ENCODE data around the gene IQSEC3.
A peak's percentile ranks its signal among the peaks of the same experiment; 100 is the strongest.

IQSEC3 gene

GRCh38 chr12:84056-84455 is 17.5 kb downstream of the IQSEC3 start:
- DNase-seq, result no peak

DNA sequence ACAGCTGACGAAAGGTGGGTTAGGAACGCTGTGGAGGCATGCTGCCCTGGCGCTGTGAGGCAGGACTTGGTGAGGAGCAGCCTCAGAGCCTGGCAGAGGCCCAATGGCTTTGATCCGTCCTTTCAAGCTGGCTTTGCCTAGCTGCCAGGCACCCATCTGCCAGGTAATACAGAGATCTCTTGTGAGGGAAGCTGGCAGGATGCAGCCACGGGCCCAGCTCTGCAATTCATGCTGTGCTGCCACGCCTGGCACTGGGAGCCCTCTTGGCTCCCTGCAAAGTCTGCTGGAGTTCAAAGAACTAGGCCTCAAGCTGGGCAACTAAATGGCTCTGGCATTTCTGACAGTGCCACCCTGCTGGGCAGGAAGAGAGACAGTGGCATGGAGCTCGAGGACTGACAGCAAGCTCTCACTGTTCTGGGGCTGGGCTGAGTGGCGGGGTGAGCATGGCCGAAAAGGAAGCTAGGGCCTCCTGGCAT is 18.7 kb downstream of the IQSEC3 start:
- DNase-seq, result no peak

DNA sequence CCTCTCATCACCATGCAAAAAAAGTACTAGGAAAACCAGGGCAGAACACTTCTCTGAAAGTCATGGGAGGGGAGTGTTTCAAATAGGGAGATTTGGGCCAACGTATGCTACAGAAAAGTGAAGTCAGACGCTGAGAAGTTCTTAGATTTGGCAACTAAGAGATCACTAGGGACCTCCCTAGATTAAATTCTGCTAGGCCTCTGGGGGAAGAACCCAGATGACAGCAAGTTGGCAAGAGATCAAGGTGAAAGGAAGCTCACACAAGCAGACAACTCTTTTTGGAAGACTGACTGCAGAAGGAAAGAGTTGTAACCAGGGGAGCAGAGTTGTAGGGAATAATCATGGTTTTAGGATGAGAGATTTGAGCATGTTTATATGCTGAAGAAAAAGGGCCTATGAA is 20.7 kb downstream of the IQSEC3 start:
- DNase-seq, result no peak

DNA sequence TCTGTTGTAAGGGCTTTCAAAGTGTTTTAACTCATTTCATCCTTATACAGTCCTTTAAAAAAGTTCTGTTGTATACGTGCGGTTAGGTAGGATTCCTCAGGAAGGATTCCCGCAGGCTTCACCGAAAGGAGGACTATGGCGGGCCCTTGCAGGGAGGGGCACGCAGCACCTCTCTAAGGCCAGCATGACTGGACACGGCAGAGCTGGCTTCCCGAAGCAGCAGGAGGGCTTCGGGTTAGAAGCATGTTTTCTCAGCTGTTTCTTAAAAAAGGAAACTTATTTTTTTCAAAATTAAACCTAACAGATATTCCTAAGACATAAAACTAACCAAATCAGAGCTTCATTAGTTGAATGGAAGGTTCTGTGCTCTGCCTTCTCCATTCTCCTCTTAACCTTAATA is 21.3 kb downstream of the IQSEC3 start:
- no peak for DNase-seq

- no peak for DNase-seq
These were observed 23.1 kb downstream of the IQSEC3 start for GRCh38 chr12:89653-90052.

DNA sequence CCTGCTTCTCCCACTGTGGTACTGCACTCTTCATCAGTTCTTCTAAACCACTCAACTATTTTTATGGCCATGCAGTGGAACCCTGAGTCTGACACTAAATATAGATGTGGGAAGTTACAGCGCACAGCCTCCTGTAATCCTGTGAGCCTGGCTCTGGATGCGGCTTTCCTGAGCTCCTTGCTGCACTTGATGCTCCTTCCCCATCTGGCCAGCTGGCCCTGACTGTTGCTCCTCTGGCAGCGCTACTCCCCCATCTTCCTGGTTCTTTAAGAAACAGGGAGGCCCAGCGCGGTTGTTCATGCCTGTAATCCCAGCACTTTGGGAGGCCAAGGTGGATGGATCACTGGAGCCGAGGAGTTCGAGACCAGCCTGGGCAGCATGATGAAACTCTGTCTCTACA is 24.6 kb downstream of the IQSEC3 start:
- DNase-seq, result no peak

GRCh38 chr12:93266-94005 is 26.9 kb downstream of the IQSEC3 start:
- no peak for DNase-seq

DNA sequence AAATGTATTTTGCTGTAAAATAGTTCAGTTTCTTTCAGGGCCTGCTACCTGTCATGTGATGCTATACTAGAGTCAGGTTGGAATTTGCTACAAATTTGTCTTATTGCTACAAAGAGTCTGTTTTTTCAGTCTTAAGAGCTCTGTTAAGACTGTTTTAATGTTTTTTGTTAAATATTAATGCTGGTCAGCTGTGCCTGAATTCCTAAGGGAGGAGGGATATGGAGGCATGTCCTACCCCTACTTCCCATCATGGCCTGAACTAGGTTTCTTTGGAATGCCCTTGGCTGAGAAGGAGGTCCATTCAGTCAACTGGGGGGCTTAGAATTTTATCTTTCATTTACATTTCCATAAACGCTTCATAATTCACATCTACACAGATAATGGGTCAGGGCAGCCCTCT is 30.0 kb downstream of the IQSEC3 start:
- no peak for DNase-seq

GRCh38 chr12:98924-99352 is 32.4 kb downstream of the IQSEC3 start:
- DNase-seq, result peak; percentile 17

- peak; percentile 17 for DNase-seq
These were observed 33.0 kb downstream of the IQSEC3 start for GRCh38 chr12:99605-100004.

GRCh38 chr12:101969-102878 is 35.7 kb downstream of the IQSEC3 start:
- peak; percentile 56 for DNase-seq

DNA sequence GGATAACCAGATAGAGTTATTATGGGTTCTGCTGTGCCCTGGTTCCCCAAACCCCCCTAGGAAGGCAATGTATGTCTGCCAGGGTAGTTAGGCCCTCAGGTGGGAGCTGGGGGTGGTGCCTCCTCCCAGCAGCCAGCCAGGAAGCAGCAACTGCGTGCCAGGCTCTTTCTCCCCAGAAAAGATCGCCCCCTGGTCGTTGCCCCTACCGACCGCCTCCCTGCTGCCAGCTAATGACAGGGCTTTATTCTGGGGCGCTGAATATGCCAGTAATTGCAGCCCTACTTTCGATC is 36.3 kb downstream of the IQSEC3 start:
- DNase-seq, result peak; percentile 47

GRCh38 chr12:103169-103981 is 36.8 kb downstream of the IQSEC3 start:
- peak; percentile 28 for DNase-seq

- peak; percentile 54 for DNase-seq
These were observed 38.0 kb downstream of the IQSEC3 start for GRCh38 chr12:104551-105081.

DNA sequence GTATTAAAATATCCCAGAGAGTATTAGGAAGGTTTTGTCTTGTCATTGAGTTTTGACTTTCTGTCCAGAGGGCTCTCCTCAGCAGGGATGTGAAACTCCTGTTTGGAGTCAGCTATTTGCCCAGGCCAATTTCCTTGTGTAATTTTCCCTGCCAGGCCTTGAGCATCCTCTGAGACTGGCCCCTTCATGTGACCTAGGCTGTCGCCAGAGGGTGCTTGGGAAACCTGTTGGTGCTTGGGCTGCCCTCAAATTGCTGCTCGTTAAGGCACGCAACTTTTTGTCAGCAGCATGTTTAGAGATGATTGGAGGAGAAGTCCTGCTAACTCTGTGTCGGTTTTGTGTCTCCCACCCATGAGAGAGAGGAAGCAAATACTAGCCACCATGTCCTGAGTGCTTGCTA is 39.1 kb downstream of the IQSEC3 start:
- DNase-seq, result peak; percentile 16

GRCh38 chr12:106118-106591 is 39.6 kb downstream of the IQSEC3 start:
- DNase-seq, result peak; percentile 43

GRCh38 chr12:108594-108993 is 42.0 kb downstream of the IQSEC3 start:
- no peak for DNase-seq

GRCh38 chr12:109446-109845 is 42.9 kb downstream of the IQSEC3 start:
- DNase-seq, result peak; percentile 21

GRCh38 chr12:109872-110271 is 43.3 kb downstream of the IQSEC3 start:
- DNase-seq, result peak; percentile 9

GRCh38 chr12:111699-112493 is 45.3 kb downstream of the IQSEC3 start:
- no peak for DNase-seq

DNA sequence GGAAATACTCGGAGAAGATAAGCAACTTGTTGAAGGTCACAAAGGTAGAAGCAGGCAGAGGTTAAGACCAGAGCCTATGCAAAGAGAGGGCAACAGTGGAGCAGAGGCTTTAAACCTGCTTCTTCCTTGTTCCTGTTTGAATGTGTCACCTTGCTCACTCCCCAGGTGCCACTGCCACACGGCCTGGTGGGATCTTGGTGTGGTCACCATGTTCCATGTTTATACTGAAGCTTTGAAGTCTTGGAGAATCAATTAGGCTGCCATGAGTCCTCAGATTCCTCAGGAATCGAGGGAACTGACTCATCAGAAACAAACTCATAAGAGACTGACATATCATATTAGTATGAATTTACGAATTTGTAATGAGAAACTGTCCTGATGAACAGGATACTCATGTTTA is 46.8 kb downstream of the IQSEC3 start:
- peak; percentile 4 for DNase-seq

GRCh38 chr12:114626-115211 is 48.2 kb downstream of the IQSEC3 start:
- no peak for DNase-seq

All from activated effector memory CD4-positive, alpha-beta T cell treated with anti-CD3 and anti-CD28 coated beads, Interleukin-2, amount 50 U/mL, for 16 hours (primary cell).